ENCODE measurements around the gene MAPRE2. TPM values are rescaled to one million over a fixed set of nuclear protein-coding genes. Genes with fewer than 3 reads are reported as not detected.

MAPRE2 gene
- total RNA-seq, 1 donor from 2014 or later: 23.4 TPM

DNA sequence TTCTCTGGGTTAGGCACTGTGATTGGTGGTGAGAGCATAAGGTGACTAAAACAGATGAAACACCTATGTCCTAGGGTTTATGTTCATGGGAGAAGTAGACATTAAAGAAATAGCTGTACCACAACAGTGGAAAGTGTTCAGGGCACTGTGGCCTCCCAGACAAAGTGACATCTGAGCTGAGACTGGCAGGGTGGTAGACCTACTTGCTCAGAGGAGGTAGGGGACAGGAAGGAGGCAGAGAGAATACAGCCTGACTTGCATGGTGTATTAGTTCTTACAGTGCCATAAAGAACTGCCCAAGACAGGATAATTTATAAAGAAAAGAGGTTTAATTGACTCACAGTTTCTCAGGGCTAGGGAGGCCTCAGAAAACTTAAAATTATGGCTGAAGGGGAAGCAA is 82.6 kb downstream of the MAPRE2 start:
- H3K4me1 Mint-ChIP-seq (ENCODE audit: low read depth): peaks cover 11% of the 10 kb centered on the region
- H3K36me3 Mint-ChIP-seq (ENCODE audit: low read depth): peaks cover 5% of the 10 kb centered on the region
- H3K4me3 Mint-ChIP-seq (ENCODE audit: unreplicated experiment): no peak overlapping the region
- TF ChIP-seq, protein P1, sequence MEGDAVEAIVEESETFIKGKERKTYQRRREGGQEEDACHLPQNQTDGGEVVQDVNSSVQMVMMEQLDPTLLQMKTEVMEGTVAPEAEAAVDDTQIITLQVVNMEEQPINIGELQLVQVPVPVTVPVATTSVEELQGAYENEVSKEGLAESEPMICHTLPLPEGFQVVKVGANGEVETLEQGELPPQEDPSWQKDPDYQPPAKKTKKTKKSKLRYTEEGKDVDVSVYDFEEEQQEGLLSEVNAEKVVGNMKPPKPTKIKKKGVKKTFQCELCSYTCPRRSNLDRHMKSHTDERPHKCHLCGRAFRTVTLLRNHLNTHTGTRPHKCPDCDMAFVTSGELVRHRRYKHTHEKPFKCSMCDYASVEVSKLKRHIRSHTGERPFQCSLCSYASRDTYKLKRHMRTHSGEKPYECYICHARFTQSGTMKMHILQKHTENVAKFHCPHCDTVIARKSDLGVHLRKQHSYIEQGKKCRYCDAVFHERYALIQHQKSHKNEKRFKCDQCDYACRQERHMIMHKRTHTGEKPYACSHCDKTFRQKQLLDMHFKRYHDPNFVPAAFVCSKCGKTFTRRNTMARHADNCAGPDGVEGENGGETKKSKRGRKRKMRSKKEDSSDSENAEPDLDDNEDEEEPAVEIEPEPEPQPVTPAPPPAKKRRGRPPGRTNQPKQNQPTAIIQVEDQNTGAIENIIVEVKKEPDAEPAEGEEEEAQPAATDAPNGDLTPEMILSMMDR (IDR thresholded peaks at IDR 0.05): no peak
- H3K27ac Mint-ChIP-seq (ENCODE audit: unreplicated experiment): no peak overlapping the region
- H3K9me3 Mint-ChIP-seq (ENCODE audit: low read depth): no peaks in the 10 kb centered on the region
- no peaks in the 10 kb centered on the region for H3K27me3 Mint-ChIP-seq (ENCODE audit: low read depth)
- DNase-seq (ENCODE audit: low spot score): no peak

DNA sequence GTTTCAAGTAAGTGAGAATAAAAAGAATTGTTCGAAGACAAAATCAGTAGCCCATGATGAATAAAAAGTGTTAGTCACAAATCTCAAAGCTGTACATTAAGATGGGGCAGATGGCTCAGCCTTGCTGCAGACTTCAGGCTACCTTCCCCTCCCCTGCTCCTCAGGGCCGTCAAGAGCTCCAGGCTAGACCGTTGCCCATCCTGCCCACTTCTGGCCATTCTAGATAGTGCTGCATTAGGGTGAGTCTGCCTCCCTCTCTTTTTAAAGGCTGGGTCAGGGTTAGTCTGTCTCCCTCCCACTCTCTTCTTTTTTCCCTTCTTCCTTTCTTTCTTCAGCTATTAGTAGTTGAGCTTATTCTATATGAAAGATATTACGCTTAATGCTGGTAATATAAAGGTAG is 86.0 kb downstream of the MAPRE2 start:
- DNase-seq (ENCODE audit: low spot score): no peak

DNA sequence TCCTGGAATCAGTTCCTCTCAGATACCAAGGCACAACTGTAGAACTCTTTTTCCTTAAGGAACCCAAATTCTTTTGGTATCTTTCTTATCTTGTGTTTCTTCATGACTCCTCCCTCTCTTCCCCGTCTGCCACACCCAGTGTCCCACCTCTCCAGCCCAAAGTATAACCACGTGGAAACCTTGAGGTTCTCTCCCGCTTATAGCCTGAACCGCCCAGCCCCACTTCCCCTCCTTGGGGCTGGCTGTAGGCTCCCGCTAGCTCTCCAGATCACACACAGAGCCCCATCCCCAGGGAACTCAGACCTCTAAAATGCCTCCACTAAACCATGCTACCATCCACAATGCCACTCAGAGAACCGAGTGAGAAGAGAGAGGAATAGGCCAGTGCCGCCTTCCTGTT is 87.5 kb downstream of the MAPRE2 start:
- H3K27me3 Mint-ChIP-seq (ENCODE audit: low read depth): no peaks in the 10 kb centered on the region
- TF ChIP-seq, protein P1 (IDR thresholded peaks at IDR 0.05): no peak
- peaks cover 11% of the 10 kb centered on the region for H3K36me3 Mint-ChIP-seq (ENCODE audit: low read depth)
- no peak overlapping the region for H3K27ac Mint-ChIP-seq (ENCODE audit: unreplicated experiment)
- H3K4me3 Mint-ChIP-seq (ENCODE audit: unreplicated experiment): no peak overlapping the region
- no peaks in the 10 kb centered on the region for H3K9me3 Mint-ChIP-seq (ENCODE audit: low read depth)
- no peaks in the 10 kb centered on the region for H3K4me1 Mint-ChIP-seq (ENCODE audit: low read depth)
- no peak for DNase-seq (ENCODE audit: low spot score)

More for the DNA sequence above, 86.0 kb downstream of the MAPRE2 start:
- Mint-ChIP-seq H3K4me1 (ENCODE audit: low read depth) (peaks cover 5% of the 10 kb centered on the region), H3K36me3 (ENCODE audit: low read depth) (peaks cover 11% of the 10 kb centered on the region), H3K4me3 (ENCODE audit: unreplicated experiment) (no peak overlapping the region), H3K27me3 (ENCODE audit: low read depth) (no peaks in the 10 kb centered on the region), H3K27ac (ENCODE audit: unreplicated experiment) (no peak overlapping the region), H3K9me3 (ENCODE audit: low read depth) (no peaks in the 10 kb centered on the region)
- TF ChIP-seq, protein P1 (IDR thresholded peaks at IDR 0.05): peak; percentile 37

DNA sequence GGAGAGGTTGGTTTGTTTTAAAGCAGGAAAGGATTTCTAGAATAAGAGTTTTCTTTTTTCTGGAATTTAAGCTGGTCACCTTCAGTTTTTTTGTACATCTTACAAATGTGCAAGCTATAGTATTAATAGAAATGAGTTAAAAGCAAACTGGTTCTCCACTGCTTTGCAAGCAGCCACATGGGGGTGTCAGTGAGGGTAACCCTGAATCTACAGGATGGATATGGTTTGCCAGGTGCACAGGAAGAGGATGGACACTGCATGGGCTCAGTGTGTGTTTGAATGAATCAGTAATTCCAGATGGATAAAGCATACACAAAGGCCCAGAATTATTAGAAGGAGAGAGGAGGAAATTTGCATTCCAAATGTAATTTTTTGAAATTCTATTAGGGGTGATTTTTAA is 89.0 kb downstream of the MAPRE2 start:
- H3K27me3 Mint-ChIP-seq (ENCODE audit: low read depth): no peaks in the 10 kb centered on the region
- no peak overlapping the region for H3K4me3 Mint-ChIP-seq (ENCODE audit: unreplicated experiment)
- TF ChIP-seq, protein P1 (IDR thresholded peaks at IDR 0.05): no peak
- H3K9me3 Mint-ChIP-seq (ENCODE audit: low read depth): no peaks in the 10 kb centered on the region
- no peak overlapping the region for H3K27ac Mint-ChIP-seq (ENCODE audit: unreplicated experiment)
- no peaks in the 10 kb centered on the region for H3K4me1 Mint-ChIP-seq (ENCODE audit: low read depth)
- peaks cover 11% of the 10 kb centered on the region for H3K36me3 Mint-ChIP-seq (ENCODE audit: low read depth)
- no peak for DNase-seq (ENCODE audit: low spot score)

DNA sequence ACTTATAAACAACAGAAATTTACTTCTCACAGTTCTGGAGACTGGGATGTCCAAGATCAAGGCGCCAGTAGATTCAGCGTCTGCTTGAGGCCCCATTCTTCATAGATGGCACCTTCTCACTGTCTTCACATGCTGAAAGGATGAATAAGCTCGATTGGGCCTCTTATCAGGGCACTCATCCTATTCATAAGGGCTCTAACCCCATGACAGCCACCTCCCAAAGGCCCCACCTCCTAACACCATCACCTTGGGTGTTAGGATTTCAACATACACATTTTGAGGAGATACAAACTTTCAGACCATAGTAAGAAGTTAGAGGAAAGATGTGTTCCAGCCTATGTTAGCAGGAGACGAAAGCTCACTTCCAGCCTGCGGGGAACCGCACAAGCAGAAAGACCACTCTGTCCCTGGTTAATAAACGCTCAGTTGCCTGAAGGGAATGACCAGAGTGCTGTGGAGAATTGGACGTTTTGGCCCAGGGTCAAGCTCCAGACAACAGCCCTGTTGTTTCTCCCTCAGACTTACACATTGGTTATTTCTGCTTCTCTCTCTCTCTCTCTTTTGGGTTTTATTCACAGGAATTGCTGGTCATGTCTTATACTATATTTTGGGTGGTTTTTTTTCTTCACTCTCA is 90.3 kb downstream of the MAPRE2 start:
- H3K9me3 Mint-ChIP-seq (ENCODE audit: low read depth): no peaks in the 10 kb centered on the region
- H3K36me3 Mint-ChIP-seq (ENCODE audit: low read depth): peaks cover 14% of the 10 kb centered on the region
- TF ChIP-seq, protein P1 (IDR thresholded peaks at IDR 0.05): no peak
- no peaks in the 10 kb centered on the region for H3K4me1 Mint-ChIP-seq (ENCODE audit: low read depth)
- no peak overlapping the region for H3K4me3 Mint-ChIP-seq (ENCODE audit: unreplicated experiment)
- no peaks in the 10 kb centered on the region for H3K27me3 Mint-ChIP-seq (ENCODE audit: low read depth)
- DNase-seq (ENCODE audit: low spot score): no peak
- H3K27ac Mint-ChIP-seq (ENCODE audit: unreplicated experiment): no peak overlapping the region

Data from chondrocyte (in vitro differentiated cells).